HCT116 (cell line): ENCODE measurements around the gene FRMD4A. TPM values are rescaled to one million over a fixed set of nuclear protein-coding genes. Genes with fewer than 3 reads are reported as not detected.

ENCODE experiments used
- ATAC-seq: fragments of 200-7000 bp; cut with Tn5 transposase; 2 replicates; pipeline ENCODE4 v1.9.1; 2020; ENCODE audit warnings: mild to moderate bottlenecking, moderate library complexity
- BruUV-seq: library from RNA; stranded (reverse); fragments of 400-500 nt; replicated peaks from 2 replicates; lab custom pipeline; 2021; lab: Mats Ljungman, UMichigan
- CTCF ChIA-PET: fragments of 300-600 bp; sonication (Branson Sonifier 250); formaldehyde crosslinking; loops from one replicate; lab custom pipeline; 2021; ENCODE audit warnings: antibody characterized with exemption; lab: Charles Lee
- POLR2A ChIA-PET: fragments of 300-600, 350-600 bp; sonication (Branson Sonifier 250); formaldehyde crosslinking; loops from one replicate; lab custom pipeline; 2021; ENCODE audit warnings: antibody characterized with exemption; lab: Charles Lee
- RAD21 ChIA-PET, 2 experiments: fragments of 300-600 bp; sonication (Branson Sonifier 250); formaldehyde crosslinking; loops; one replicate each; lab custom pipeline; 2023; ENCODE audit warnings: low total read pairs in 2 of 2; ENCODE audit not compliant: uncharacterized antibody in 2 of 2, unreplicated experiment in 2 of 2, low non-redundant PET in 1 of 2; lab: Charles Lee
- DNase-seq: peaks from one replicate; pipeline ENCODE4 v3.0.0-alpha.2; 2010; ENCODE audit warnings: low read depth, low spot score
- H2AFZ ChIP-seq: fragments of 200-600 bp; shearing (Covaris generic), sonication (generic); 2 replicates; pipeline ENCODE4 v1.6.1; 2017; ENCODE audit warnings: low read depth, mixed run types, mixed read lengths, antibody characterized with exemption, low read length; ENCODE audit not compliant: poor library complexity, severe bottlenecking
- H3K27ac ChIP-seq: 2 replicates; pipeline ENCODE4 v1.5.1; 2012; ENCODE audit warnings: low read depth, low read length
- H3K27me3 ChIP-seq: fragments of 200-600 bp; sonication (generic); 2 replicates; pipeline ENCODE4 v1.6.1; 2016; ENCODE audit warnings: mixed run types, low read length, mixed read lengths; ENCODE audit not compliant: insufficient read depth
- H3K36me3 ChIP-seq, 2 experiments: fragments of 200-500 bp in 1 of 2; fragments of 200-600 bp in 1 of 2; sonication (Bioruptor generic) in 1 of 2; sonication (generic) in 1 of 2; 2 replicates each; pipeline versions ENCODE4 v1.5.1 to v1.6.1; 2014 to 2016; ENCODE audit warnings: low read length in 2 of 2, inconsistent platforms in 1 of 2, mixed read lengths in 1 of 2, mixed run types in 1 of 2; ENCODE audit not compliant: insufficient read depth in 2 of 2, control insufficient read depth in 1 of 2
- H3K4me1 ChIP-seq, 2 experiments: fragments of 200-600 bp in 1 of 2; sonication (generic) in 1 of 2; 2 replicates each; pipeline versions ENCODE4 v1.5.1 to v1.6.1; 2012 to 2017; ENCODE audit warnings: low read length in 2 of 2, inconsistent platforms in 1 of 2, mild to moderate bottlenecking in 1 of 2, mixed read lengths in 1 of 2, mixed run types in 1 of 2, moderate library complexity in 1 of 2; ENCODE audit not compliant: insufficient read depth in 2 of 2, control insufficient read depth in 1 of 2
- H3K4me2 ChIP-seq: fragments of 200-600 bp; sonication (generic); 2 replicates; pipeline ENCODE4 v1.6.1; 2017; ENCODE audit warnings: mixed run types, low read length, mixed read lengths
- H3K4me3 ChIP-seq, 2 experiments: fragments of 200-600 bp in 1 of 2; sonication (generic) in 1 of 2; replicated peaks in 1 of 2; 2 replicates each; pipeline ENCODE4 v1.5.1; 2011 to 2016; ENCODE audit warnings: low read length in 2 of 2, control low read depth in 1 of 2, low read depth in 1 of 2, mild to moderate bottlenecking in 1 of 2, mixed read lengths in 1 of 2, mixed run types in 1 of 2
- H3K79me2 ChIP-seq: fragments of 200-600 bp; sonication (generic); 2 replicates; pipeline ENCODE4 v1.6.1; 2017; ENCODE audit warnings: mild to moderate bottlenecking, mixed run types, low read length, moderate library complexity, mixed read lengths; ENCODE audit not compliant: insufficient read depth
- H3K9ac ChIP-seq: fragments of 200-600 bp; sonication (generic); 2 replicates; pipeline ENCODE4 v1.6.1; 2016; ENCODE audit warnings: low read length, mixed read lengths
- H3K9me2 ChIP-seq: fragments of 200-600 bp; sonication (generic), shearing (Covaris generic); 2 replicates; pipeline ENCODE4 v1.6.1; 2017; ENCODE audit warnings: mixed run types, mild to moderate bottlenecking, moderate library complexity; ENCODE audit not compliant: insufficient read depth
- H3K9me3 ChIP-seq, 2 experiments: fragments of 200-500 bp in 1 of 2; fragments of 200-600 bp in 1 of 2; sonication (Bioruptor generic) in 1 of 2; sonication (generic) in 1 of 2; 2 replicates each; pipeline ENCODE4 v1.6.1; 2014 to 2017; ENCODE audit warnings: low read length in 2 of 2, mixed read lengths in 2 of 2, inconsistent platforms in 1 of 2, low read depth in 1 of 2, mild to moderate bottlenecking in 1 of 2, mixed run types in 1 of 2, moderate library complexity in 1 of 2; ENCODE audit not compliant: control insufficient read depth in 1 of 2, insufficient read depth in 1 of 2
- H4K20me1 ChIP-seq: fragments of 200-600 bp; sonication (generic), shearing (Covaris generic); 2 replicates; pipeline ENCODE4 v1.6.1; 2017; ENCODE audit warnings: mixed run types, mild to moderate bottlenecking, moderate library complexity; ENCODE audit not compliant: insufficient read depth
- CEBPB ChIP-seq: IDR thresholded peaks from 2 replicates; pipeline ENCODE4 v1.6.1; 2012; ENCODE audit warnings: low read depth
- CTCF ChIP-seq, 3 experiments: fragments of 200-600 bp in 1 of 3; sonication (generic) in 1 of 3; IDR thresholded peaks in 2 of 3; conservative IDR thresholded peaks in 1 of 3; 2 replicates each; pipeline ENCODE4 v1.5.1; 2012 to 2017; ENCODE audit warnings: low read depth in 2 of 3, low read length in 2 of 3, antibody characterized with exemption in 1 of 3, borderline replicate concordance in 1 of 3, control low read depth in 1 of 3, mild to moderate bottlenecking in 1 of 3, mixed read lengths in 1 of 3, mixed run types in 1 of 3, moderate library complexity in 1 of 3; ENCODE audit not compliant: insufficient read depth in 1 of 3
- EGR1 ChIP-seq: IDR thresholded peaks from 2 replicates; pipeline ENCODE4 v1.6.1; 2012; ENCODE audit warnings: low read depth
- ELF1 ChIP-seq: IDR thresholded peaks from 2 replicates; pipeline ENCODE4 v1.6.1; 2012; ENCODE audit warnings: low read depth, borderline replicate concordance
- EZH2 ChIP-seq: fragments of 200-600 bp; sonication (generic); IDR thresholded peaks from 2 replicates; pipeline ENCODE4 v1.6.1; 2017; ENCODE audit warnings: antibody characterized with exemption, mixed run types
- EZH2phosphoT487 ChIP-seq: fragments of 200-600 bp; IDR thresholded peaks from 2 replicates; pipeline ENCODE4 v1.6.1; 2018; ENCODE audit warnings: antibody characterized with exemption, borderline replicate concordance
- FOSL1 ChIP-seq: IDR thresholded peaks from 2 replicates; pipeline ENCODE4 v1.6.1; 2012; ENCODE audit warnings: low read depth
- JUND ChIP-seq: IDR thresholded peaks from 2 replicates; pipeline ENCODE4 v1.6.1; 2012
- POLR2A ChIP-seq: IDR thresholded peaks from 2 replicates; pipeline ENCODE4 v1.7.0; 2011; ENCODE audit warnings: borderline replicate concordance; ENCODE audit not compliant: insufficient read depth, insufficient read length; ENCODE audit errors: extremely low read depth
- POLR2AphosphoS5 ChIP-seq: IDR thresholded peaks from 2 replicates; pipeline ENCODE4 v1.6.1; 2011; ENCODE audit warnings: mild to moderate bottlenecking, low read depth, low read length, moderate library complexity
- RAD21 ChIP-seq: IDR thresholded peaks from 2 replicates; pipeline ENCODE4 v1.6.1; 2012; ENCODE audit warnings: low read depth, mild to moderate bottlenecking
- REST ChIP-seq: IDR thresholded peaks from 2 replicates; pipeline ENCODE4 v1.6.1; 2012; ENCODE audit warnings: low read depth
- SIN3A ChIP-seq: IDR thresholded peaks from 2 replicates; pipeline ENCODE4 v1.6.1; 2012; ENCODE audit warnings: low read depth
- SRF ChIP-seq: IDR thresholded peaks from 2 replicates; pipeline ENCODE4 v1.6.1; 2012; ENCODE audit warnings: low read depth
- TCF7L2 ChIP-seq: IDR thresholded peaks from 2 replicates; pipeline ENCODE4 v1.7.0; 2011; ENCODE audit warnings: borderline replicate concordance, inconsistent platforms; ENCODE audit not compliant: insufficient read depth, insufficient read length; ENCODE audit errors: extremely low read depth
- ZBTB33 ChIP-seq: IDR thresholded peaks from 2 replicates; pipeline ENCODE4 v1.6.1; 2011; ENCODE audit warnings: mild to moderate bottlenecking, low read length, moderate library complexity; ENCODE audit not compliant: insufficient replicate concordance; ENCODE audit errors: extremely low read depth
- ZFX ChIP-seq: fragments of 450-650 bp; IDR thresholded peaks from 2 replicates; pipeline ENCODE4 v1.6.1; 2017
- intact Hi-C: fragments of 100-400 bp; cut with micrococcal nuclease; formaldehyde crosslinking; loops from 2 replicates; pipeline ENCODE4 v1.10.0; 2022
- total RNA-seq: library from RNA; stranded (reverse); gene quantifications from one replicate; pipeline ENCODE4 v1.2.1, GENCODE V29; 2021; ENCODE audit not compliant: unreplicated experiment

The FRMD4A gene
- total RNA-seq, 1 experiment from 2014 or later = 0.20 TPM

DNA sequence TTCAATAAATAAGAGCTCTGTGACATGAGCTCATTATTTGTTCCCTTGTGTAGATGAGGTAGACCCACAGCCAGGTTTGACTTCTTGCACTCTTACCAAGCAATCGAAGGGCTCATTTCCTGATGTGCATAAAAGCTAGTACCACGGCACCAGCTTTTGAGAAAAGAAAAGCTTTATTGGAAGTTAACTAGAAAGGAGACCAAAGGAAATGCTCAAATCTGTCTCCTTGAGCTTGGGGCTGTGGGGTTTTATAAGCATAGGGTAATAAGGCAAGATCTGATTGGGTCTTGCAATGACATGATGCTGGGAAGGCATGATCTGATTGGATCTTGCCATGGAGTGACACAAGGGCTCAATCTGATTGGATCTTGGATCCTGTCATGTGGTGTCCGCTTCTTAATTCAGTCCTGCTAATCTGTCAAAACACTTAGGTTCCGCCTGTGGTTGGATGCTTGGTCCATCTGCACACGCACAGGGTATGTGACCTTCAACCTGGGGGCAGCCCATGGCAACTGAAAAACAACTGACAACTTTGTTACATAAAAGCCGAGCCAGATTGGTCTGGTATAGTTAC lies 47.8 kb upstream of the FRMD4A start:
- H3K4me2 ChIP-seq = no peak overlapping the region
- no peaks in the 10 kb centered on the region for H3K9me3 ChIP-seq
- ATAC-seq = no peak
- H3K4me3 ChIP-seq = no peak overlapping the region
- no peak for DNase-seq
- H3K4me1 ChIP-seq = no peaks in the 10 kb centered on the region
- no peaks in the 10 kb centered on the region for H3K9me2 ChIP-seq
- no TSS peak for BruUV-seq
- H2AFZ ChIP-seq = no peak overlapping the region
- no peak overlapping the region for H3K27ac ChIP-seq
- peaks cover 47% of the 10 kb centered on the region; the same call in 1 of the 2 replicates for H3K27me3 ChIP-seq
- H3K36me3 ChIP-seq = no peaks in the 10 kb centered on the region
- CTCF ChIA-PET = no interaction called here
- RAD21 ChIA-PET = no interaction called here
- H4K20me1 ChIP-seq = no peaks in the 10 kb centered on the region
- H3K9ac ChIP-seq = no peak overlapping the region
- intact Hi-C loops = no loop called here
- POLR2A ChIA-PET = no interaction called here
- no peaks in the 10 kb centered on the region for H3K79me2 ChIP-seq
- no peak for TF ChIP-seq ZBTB33
- TF ChIP-seq EGR1 = no peak
- no peak for TF ChIP-seq TCF7L2
- TF ChIP-seq SIN3A = no peak
- TF ChIP-seq JUND = no peak
- no peak for TF ChIP-seq CEBPB
- no peak for TF ChIP-seq CTCF (IDR thresholded peaks at IDR 0.05 in 2 of 3, conservative IDR thresholded peaks at IDR 0.05 in 1 of 3; ENCODE audit: borderline replicate concordance in 1 of 3, insufficient read depth in 1 of 3, low read depth in 2 of 3, low read length in 2 of 3)
- TF ChIP-seq ELF1 = no peak
- TF ChIP-seq EZH2 = no peak
- no peak for TF ChIP-seq SRF
- TF ChIP-seq POLR2AphosphoS5 = no peak
- TF ChIP-seq ZFX = no peak
- TF ChIP-seq POLR2A = no peak
- TF ChIP-seq EZH2phosphoT487 = no peak
- TF ChIP-seq FOSL1 = no peak
- TF ChIP-seq REST = no peak
- TF ChIP-seq RAD21 = no peak
